GOT3 (cell line): Measurements from ENCODE around the gene PARM1.

ENCODE experiments used
- DNase-seq: peaks from one replicate; lab custom pipeline; 2025; ENCODE audit warnings: mixed read lengths; lab: John Stamatoyannopoulos, UW

Gene PARM1

GRCh38 chr4:75030649-75031235 lies 97.8 kb downstream of the PARM1 start:
- no peak for DNase-seq

GRCh38 chr4:75031775-75032174 lies 98.9 kb downstream of the PARM1 start:
- DNase-seq = no peak

GRCh38 chr4:75034523-75034922 lies 101.6 kb downstream of the PARM1 start:
- no peak for DNase-seq

- no peak for DNase-seq
These were observed 102.4 kb downstream of the PARM1 start for GRCh38 chr4:75035321-75035720.

GRCh38 chr4:75036046-75036830 lies 103.3 kb downstream of the PARM1 start:
- no peak for DNase-seq

- no peak for DNase-seq
These were observed 104.3 kb downstream of the PARM1 start for GRCh38 chr4:75037252-75037651.

GRCh38 chr4:75038376-75038775 lies 105.5 kb downstream of the PARM1 start:
- no peak for DNase-seq

GRCh38 chr4:75040703-75041102 lies 107.8 kb downstream of the PARM1 start:
- no peak for DNase-seq

GRCh38 chr4:75042601-75043208 lies 109.8 kb downstream of the PARM1 start:
- DNase-seq = no peak

GRCh38 chr4:75046226-75046625 lies 113.3 kb downstream of the PARM1 start:
- DNase-seq = no peak

GRCh38 chr4:75046641-75047040 lies 113.7 kb downstream of the PARM1 start:
- DNase-seq = no peak

- DNase-seq = no peak
These were observed 115.4 kb downstream of the PARM1 start for GRCh38 chr4:75048208-75048879.

GRCh38 chr4:75051431-75051830 lies 118.5 kb downstream of the PARM1 start:
- DNase-seq = no peak

- DNase-seq = no peak
These were observed 120.4 kb downstream of the PARM1 start for GRCh38 chr4:75053352-75053751.

GRCh38 chr4:75054078-75054477 lies 121.2 kb downstream of the PARM1 start:
- DNase-seq = no peak

GRCh38 chr4:75056277-75056676 lies 123.4 kb downstream of the PARM1 start:
- no peak for DNase-seq

- DNase-seq = no peak
These were observed 124.5 kb downstream of the PARM1 start for GRCh38 chr4:75057369-75057768.

GRCh38 chr4:75058486-75058885 lies 125.6 kb downstream of the PARM1 start:
- no peak for DNase-seq

GRCh38 chr4:75063433-75063832 lies 130.5 kb downstream of the PARM1 start:
- no peak for DNase-seq

- no peak for DNase-seq
These were observed 133.0 kb downstream of the PARM1 start for GRCh38 chr4:75065909-75066308.

- no peak for DNase-seq
These were observed 136.7 kb downstream of the PARM1 start for GRCh38 chr4:75069493-75070074.

- DNase-seq = no peak
These were observed 138.4 kb downstream of the PARM1 start for GRCh38 chr4:75071317-75071716.
